CD4-positive, alpha-beta memory T cell (primary cell): Measurements from ENCODE around the gene SLC37A1. TPM values are rescaled to one million over a fixed set of nuclear protein-coding genes. Genes with fewer than 3 reads are reported as not detected.
A peak's percentile ranks its signal among the peaks of the same experiment; 100 is the strongest.

Source experiments
- CTCF ChIA-PET: fragments of 350-600 bp; sonication (Branson Sonifier 250); formaldehyde crosslinking; loops from one replicate; lab custom pipeline; 2021; ENCODE audit warnings: inconsistent platforms; ENCODE audit not compliant: partially characterized antibody; lab: Charles Lee
- POLR2A ChIA-PET: fragments of 350-600 bp; sonication (Branson Sonifier 250); formaldehyde crosslinking; loops from one replicate; lab custom pipeline; 2021; ENCODE audit not compliant: partially characterized antibody; lab: Charles Lee
- DNase-seq, 5 donors: peaks; one replicate each; pipeline versions ENCODE4 v3.0.0 to v3.0.0-alpha.2; 2020 to 2022; ENCODE audit warnings: mixed read lengths in 1 of 5
- H3K27ac ChIP-seq: one replicate; pipeline ENCODE4 v1.7.0; 2013; ENCODE audit warnings: low read depth, low read length
- H3K27me3 ChIP-seq: 2 replicates; pipeline ENCODE4 v1.7.0; 2013; ENCODE audit warnings: mild to moderate bottlenecking, low read length, moderate library complexity; ENCODE audit not compliant: insufficient read depth
- H3K36me3 ChIP-seq: 2 replicates; pipeline ENCODE4 v1.7.0; 2013; ENCODE audit warnings: mild to moderate bottlenecking, low read length, moderate library complexity; ENCODE audit not compliant: insufficient read depth
- H3K4me1 ChIP-seq: 2 replicates; pipeline ENCODE4 v1.7.0; 2013; ENCODE audit warnings: mild to moderate bottlenecking, low read length, moderate library complexity; ENCODE audit not compliant: insufficient read depth
- H3K4me3 ChIP-seq, 2 donors: one replicate each; pipeline ENCODE4 v1.7.0; 2013; ENCODE audit warnings: low read length in 2 of 2, mild to moderate bottlenecking in 1 of 2
- H3K9me3 ChIP-seq, 2 donors: one replicate each; pipeline ENCODE4 v1.7.0; 2013; ENCODE audit warnings: low read length in 2 of 2, control low read depth in 1 of 2; ENCODE audit not compliant: control insufficient read depth in 1 of 2
- H3K27ac Mint-ChIP-seq, 7 donors: one replicate each; pipeline ENCODE4 v1.8.0; 2020 to 2021; ENCODE audit warnings: mixed read lengths in 7 of 7, mild to moderate bottlenecking in 6 of 7, inconsistent platforms in 3 of 7, moderate library complexity in 3 of 7
- H3K27me3 Mint-ChIP-seq, 2 donors: one replicate each; pipeline ENCODE4 v1.8.0; 2020 to 2021; ENCODE audit warnings: mixed read lengths in 2 of 2
- H3K36me3 Mint-ChIP-seq, 2 donors: one replicate each; pipeline ENCODE4 v1.8.0; 2020 to 2021; ENCODE audit warnings: mixed read lengths in 2 of 2, inconsistent platforms in 1 of 2, mild to moderate bottlenecking in 1 of 2
- H3K4me1 Mint-ChIP-seq, 4 donors: one replicate each; pipeline ENCODE4 v1.8.0; 2020 to 2021; ENCODE audit warnings: mixed read lengths in 4 of 4, mild to moderate bottlenecking in 1 of 4
- H3K4me3 Mint-ChIP-seq, 8 donors: one replicate each; pipeline ENCODE4 v1.8.0; 2020 to 2021; ENCODE audit warnings: mixed read lengths in 8 of 8, mild to moderate bottlenecking in 7 of 8, moderate library complexity in 6 of 8, inconsistent platforms in 3 of 8
- H3K9me3 Mint-ChIP-seq, 8 donors: one replicate each; pipeline ENCODE4 v1.8.0; 2020 to 2021; ENCODE audit warnings: mixed read lengths in 8 of 8, mild to moderate bottlenecking in 5 of 8, inconsistent platforms in 3 of 8, moderate library complexity in 1 of 8
- intact Hi-C: fragments of 100-400 bp; cut with micrococcal nuclease; formaldehyde crosslinking; loops from one replicate; pipeline ENCODE4 v1.15.1; 2023
- polyA plus RNA-seq, 2 donors: library from polyadenylated mRNA; unstranded; fragments of 300-500 nt; fragmentation: Illumina TruSeq; gene quantifications; one replicate each; pipeline ENCODE4 v1.2.3, GENCODE V29; 2021
- total RNA-seq, 2 experiments: library from RNA; stranded (reverse); gene quantifications; one replicate each; pipeline ENCODE4 v1.2.3, GENCODE V29; 2021

Gene SLC37A1
- total and polyA plus RNA-seq, 4 experiments from 2014 or later, result 4.7 to 18.5 (median 12.6) TPM

DNA sequence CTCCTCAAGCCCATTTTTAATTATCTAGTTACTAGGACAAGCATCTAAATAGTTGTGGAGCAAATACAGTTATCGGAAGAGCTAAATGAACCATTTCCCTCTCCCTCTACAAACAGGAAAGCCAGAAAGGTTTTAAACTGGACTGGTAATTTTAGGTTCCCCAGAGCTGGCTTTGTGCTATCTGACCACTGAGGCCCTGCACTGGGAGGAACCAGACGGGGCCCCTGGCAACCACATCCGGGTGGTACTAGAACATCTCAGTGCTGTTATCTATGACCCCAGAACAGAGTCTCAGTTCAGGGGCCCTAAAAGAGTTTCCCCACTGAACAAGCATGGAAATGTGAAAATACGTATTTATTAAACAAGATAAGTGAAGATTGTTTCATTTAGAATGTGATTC is 9.9 kb upstream of the SLC37A1 start:
- ChIA-PET POLR2A (no interaction called here), CTCF (interaction anchor here (1.4 kb wide), 1 partner anchor 193 kb away, joined by 3 read pairs; no protein-coding TSS in a partner anchor)
- Mint-ChIP-seq H3K9me3 (no peaks in the 10 kb centered on the region), H3K27me3 (peaks cover 2 to 4% of the 10 kb centered on the region in 2 donors), H3K27ac (peak overlapping the region in 1 of 7 donors; percentile 23), H3K4me3 (no peak overlapping the region), H3K4me1 (peaks cover 0 to 3% (median under 1%) of the 10 kb centered on the region in 4 donors), H3K36me3 (no peaks in the 10 kb centered on the region)
- Histone ChIP-seq H3K27ac (no peak overlapping the region), H3K9me3 (no peaks in the 10 kb centered on the region), H3K4me3 (no peak overlapping the region), H3K4me1 (no peaks in the 10 kb centered on the region), H3K36me3 (no peaks in the 10 kb centered on the region), H3K27me3 (no peaks in the 10 kb centered on the region)
- intact Hi-C loops, result no loop called here
- no peak for DNase-seq

DNA sequence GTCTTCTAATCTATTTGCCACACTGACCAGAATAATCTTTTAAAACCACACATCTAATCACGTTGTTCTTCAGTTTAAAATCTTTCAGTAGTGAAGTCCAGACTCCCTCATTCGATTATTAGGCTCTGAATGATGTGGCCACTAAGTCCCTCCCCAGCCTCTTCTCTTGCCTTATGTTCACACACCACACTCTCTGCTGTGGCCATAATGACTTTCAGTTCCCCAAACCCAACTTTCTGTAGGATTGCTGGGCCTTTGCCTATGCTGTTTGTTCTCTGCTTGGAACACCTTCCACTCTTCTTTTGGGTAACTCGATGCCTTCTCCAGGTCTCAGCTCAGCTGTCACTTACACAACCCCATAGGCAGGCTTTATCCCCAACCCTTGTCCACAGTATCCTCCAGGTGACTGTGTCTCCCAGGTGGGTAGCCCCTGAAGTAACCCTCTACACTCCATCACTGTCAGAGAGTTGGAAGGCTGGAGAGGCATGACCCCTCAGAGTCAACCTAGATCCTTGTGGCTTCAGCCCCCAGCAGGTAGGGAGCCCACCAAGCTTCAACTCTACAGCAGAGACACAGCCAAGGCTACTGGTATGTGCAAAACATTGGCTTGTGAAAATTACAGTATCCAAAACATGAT is 8.4 kb upstream of the SLC37A1 start:
- no peaks in the 10 kb centered on the region for H3K9me3 Mint-ChIP-seq
- no peak for DNase-seq
- no peak overlapping the region for H3K27ac ChIP-seq

DNA sequence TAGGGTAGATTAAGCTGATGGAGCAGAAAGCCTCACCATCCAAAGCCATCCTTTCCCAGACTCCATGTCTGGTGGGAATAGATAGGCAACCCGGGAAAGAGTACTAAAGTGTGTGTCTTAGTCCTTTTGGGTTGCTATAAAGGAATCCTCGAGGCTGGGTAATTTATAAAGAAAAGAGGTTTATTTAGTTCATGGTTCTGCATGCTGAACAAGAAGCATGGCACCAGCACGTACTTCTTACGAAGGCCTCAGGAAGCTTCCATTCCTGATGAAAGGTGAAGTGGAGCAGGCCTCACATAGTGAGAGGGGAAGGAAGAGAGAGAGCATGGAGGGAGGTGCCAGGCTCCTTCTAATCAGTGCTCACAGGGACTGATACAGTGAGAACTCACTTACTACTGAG is 6.2 kb upstream of the SLC37A1 start:
- H3K9me3 Mint-ChIP-seq, result no peaks in the 10 kb centered on the region
- POLR2A ChIA-PET, result no interaction called here
- DNase-seq, result no peak

More for the DNA sequence above, 8.4 kb upstream of the SLC37A1 start:
- ChIA-PET CTCF (no interaction called here), POLR2A (no interaction called here)
- H3K27me3 ChIP-seq, result no peaks in the 10 kb centered on the region
- no peaks in the 10 kb centered on the region for H3K4me1 ChIP-seq
- H3K4me1 Mint-ChIP-seq, result peaks cover 0 to 3% (median under 1%) of the 10 kb centered on the region in 4 donors
- H3K27me3 Mint-ChIP-seq, result peaks cover 2 to 4% of the 10 kb centered on the region in 2 donors
- no peak overlapping the region for H3K4me3 ChIP-seq
- no peaks in the 10 kb centered on the region for H3K36me3 Mint-ChIP-seq
- H3K9me3 ChIP-seq, result no peaks in the 10 kb centered on the region
- no peaks in the 10 kb centered on the region for H3K36me3 ChIP-seq
- peak overlapping the region in 1 of 7 donors; percentile 6 for H3K27ac Mint-ChIP-seq
- intact Hi-C loops, result no loop called here
- no peak overlapping the region for H3K4me3 Mint-ChIP-seq

DNA sequence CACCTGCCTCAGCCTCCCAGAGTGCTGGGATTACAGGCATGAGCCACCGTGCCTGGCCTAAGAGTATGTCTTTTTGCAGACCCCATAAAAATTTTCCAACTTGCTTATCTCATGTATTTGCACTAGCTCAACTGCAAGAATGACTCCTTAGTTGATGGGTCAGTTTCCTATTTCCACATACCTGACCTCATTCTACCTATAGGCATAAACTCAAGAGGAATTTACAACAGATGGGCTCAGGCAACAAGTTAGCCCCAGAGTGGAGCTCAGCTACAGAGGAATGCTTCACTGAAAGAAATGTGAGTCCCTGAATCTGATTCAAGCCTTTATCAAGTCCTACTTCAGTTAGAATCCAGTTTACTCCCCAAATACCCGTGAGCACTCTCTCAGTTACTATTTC is 5.3 kb upstream of the SLC37A1 start:
- intact Hi-C loops, result no loop called here
- no peak overlapping the region for H3K27ac ChIP-seq
- H3K4me1 ChIP-seq, result peaks cover 8% of the 10 kb centered on the region
- Mint-ChIP-seq H3K27ac (no peak overlapping the region), H3K4me1 (peaks cover 2 to 14% (median 6%) of the 10 kb centered on the region in 4 donors), H3K27me3 (no peaks in the 10 kb centered on the region), H3K9me3 (no peaks in the 10 kb centered on the region), H3K4me3 (no peak overlapping the region), H3K36me3 (no peaks in the 10 kb centered on the region)
- no peak overlapping the region for H3K4me3 ChIP-seq
- no peaks in the 10 kb centered on the region for H3K27me3 ChIP-seq
- H3K9me3 ChIP-seq, result no peaks in the 10 kb centered on the region
- H3K36me3 ChIP-seq, result no peaks in the 10 kb centered on the region
- no peak for DNase-seq
- ChIA-PET POLR2A (interaction anchor here (0.6 kb wide), 1 partner anchor 450 kb away, joined by 3 read pairs; no protein-coding TSS in a partner anchor), CTCF (interaction anchor here (0.5 kb wide), 1 partner anchor 121 kb away, joined by 3 read pairs; no protein-coding TSS in a partner anchor)

More for the DNA sequence above, 6.2 kb upstream of the SLC37A1 start:
- no peaks in the 10 kb centered on the region for H3K27me3 ChIP-seq
- H3K36me3 ChIP-seq, result no peaks in the 10 kb centered on the region
- no peaks in the 10 kb centered on the region for H3K4me1 ChIP-seq
- Mint-ChIP-seq H3K27ac (no peak overlapping the region), H3K4me1 (peaks cover 1 to 7% (median 3%) of the 10 kb centered on the region in 4 donors), H3K27me3 (no peaks in the 10 kb centered on the region), H3K4me3 (no peak overlapping the region), H3K36me3 (no peaks in the 10 kb centered on the region)
- H3K9me3 ChIP-seq, result no peaks in the 10 kb centered on the region
- intact Hi-C loops, result no loop called here
- CTCF ChIA-PET, result no interaction called here
- H3K27ac ChIP-seq, result no peak overlapping the region
- H3K4me3 ChIP-seq, result no peak overlapping the region

DNA sequence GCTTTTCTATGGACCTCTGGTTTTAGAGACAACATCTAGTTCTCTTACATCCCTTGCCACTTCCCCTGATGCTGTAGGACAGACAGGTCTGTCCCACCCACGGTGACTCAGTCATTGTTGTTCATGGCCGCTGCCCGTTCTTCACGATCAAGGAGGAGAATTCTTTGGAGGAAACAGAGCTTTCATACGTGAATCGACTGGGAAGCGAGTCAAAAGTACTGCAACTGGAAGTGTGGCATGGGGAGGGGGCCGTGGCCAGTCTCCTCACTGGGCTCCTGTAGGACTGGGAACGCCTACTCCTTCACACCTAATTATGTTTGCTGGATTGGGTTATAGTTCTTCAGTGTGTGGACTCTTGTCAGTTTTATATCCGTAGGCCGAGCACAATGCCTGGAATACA is 4.4 kb upstream of the SLC37A1 start:
- no peaks in the 10 kb centered on the region for H3K9me3 ChIP-seq
- no peak overlapping the region for H3K4me3 Mint-ChIP-seq
- no peak overlapping the region for H3K4me3 ChIP-seq
- CTCF ChIA-PET, result no interaction called here
- POLR2A ChIA-PET, result no interaction called here
- no peak for DNase-seq
- peaks cover 8% of the 10 kb centered on the region for H3K4me1 ChIP-seq
- H3K4me1 Mint-ChIP-seq, result peaks cover 2 to 11% (median 6%) of the 10 kb centered on the region in 4 donors
- no peaks in the 10 kb centered on the region for H3K27me3 ChIP-seq
- H3K36me3 ChIP-seq, result no peaks in the 10 kb centered on the region
- H3K27ac ChIP-seq, result no peak overlapping the region
- H3K27me3 Mint-ChIP-seq, result no peaks in the 10 kb centered on the region
- intact Hi-C loops, result no loop called here
- H3K27ac Mint-ChIP-seq, result peak overlapping the region in 1 of 7 donors; percentile 8
- H3K36me3 Mint-ChIP-seq, result no peaks in the 10 kb centered on the region
- H3K9me3 Mint-ChIP-seq, result no peaks in the 10 kb centered on the region

DNA sequence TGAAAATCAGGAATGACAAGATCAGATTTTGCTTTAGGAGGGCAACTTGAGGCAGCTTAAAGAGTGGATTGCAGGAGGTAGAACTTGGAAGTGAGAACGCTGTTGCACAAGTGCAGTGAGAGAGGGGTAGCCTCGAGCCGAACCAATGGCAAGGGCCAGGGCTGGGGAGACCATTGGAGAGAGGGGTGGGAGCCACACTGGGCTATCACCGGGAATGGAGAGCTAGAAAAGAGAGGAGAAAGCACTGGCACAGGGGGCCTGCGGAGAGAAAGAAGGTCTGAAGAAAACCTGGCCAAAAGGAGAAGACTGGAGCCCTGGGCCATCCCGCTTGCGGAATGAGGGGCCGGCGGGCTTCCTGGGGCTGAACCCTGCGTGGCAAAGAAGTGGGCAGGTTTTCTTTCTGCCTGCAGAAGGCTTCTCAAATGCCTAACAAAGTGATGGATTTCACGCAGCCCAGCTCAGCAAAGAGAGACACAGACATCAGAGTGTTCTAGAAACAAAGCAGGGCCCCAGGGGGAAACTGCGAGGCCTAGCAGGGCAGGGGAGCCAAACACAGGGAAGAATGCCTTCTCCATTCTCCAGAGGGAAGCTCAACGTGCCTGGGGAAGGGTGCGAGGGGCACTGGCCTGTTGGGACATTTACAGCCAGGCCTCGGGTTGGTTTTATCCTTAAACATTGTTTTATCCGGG is 1.2 kb upstream of the SLC37A1 start:
- ChIA-PET CTCF (interaction anchor here (0.9 kb wide), 1 partner anchor 120 kb away, joined by 3 read pairs; no protein-coding TSS in a partner anchor), POLR2A (interaction anchor here (2.5 kb wide), 1 partner anchor 16 kb away, joined by 8 read pairs; no protein-coding TSS in a partner anchor)
- H3K36me3 Mint-ChIP-seq, result peaks cover 8 to 9% of the 10 kb centered on the region in 2 donors
- H3K27ac Mint-ChIP-seq, result peak overlapping the region; percentile 41 to 90 (median 74)
- Histone ChIP-seq H3K9me3 (no peaks in the 10 kb centered on the region), H3K4me1 (peaks cover 29% of the 10 kb centered on the region), H3K4me3 (no peak overlapping the region), H3K36me3 (no peaks in the 10 kb centered on the region), H3K27ac (no peak overlapping the region), H3K27me3 (no peaks in the 10 kb centered on the region)
- peak overlapping the region; percentile 68 to 89 (median 86) for H3K4me3 Mint-ChIP-seq
- no peaks in the 10 kb centered on the region for H3K27me3 Mint-ChIP-seq
- intact Hi-C loops, result loop anchor here (1.0 kb wide), 1 partner anchor 16 kb away; the partner anchor contains the start of gene RSPH1
- no peaks in the 10 kb centered on the region for H3K9me3 Mint-ChIP-seq
- H3K4me1 Mint-ChIP-seq, result peaks cover 14 to 41% (median 29%) of the 10 kb centered on the region in 4 donors
- DNase-seq, result no peak
